Retinal pigment epithelial cell (primary cell): ENCODE results near the gene IFNA10.
"Not testable (repeated sequence)": the region's sequence is repeated elsewhere in the genome, so short reads cannot be mapped to it uniquely, and the experiment has no call there.

ENCODE experiments used
- DNase-seq: peaks from one replicate; pipeline ENCODE4 v3.0.0-alpha.2; 2010; ENCODE audit warnings: low read depth
- H3K4me3 ChIP-seq: 2 replicates; pipeline ENCODE4 v1.5.1; 2011; ENCODE audit warnings: mild to moderate bottlenecking, low read length, control low read depth, moderate library complexity
- TF ChIP-seq, protein P1 (sequence below): conservative IDR thresholded peaks from 2 replicates; pipeline ENCODE4 v1.5.1; 2011; ENCODE audit warnings: low read depth, low read length, control low read depth, inconsistent platforms

IFNA10 gene

GRCh38 chr9:21207043-21207442 lies at the start of gene IFNA10:
IFNA10 (minus strand) TSS chr9:21207143; CDS start chr9:21207097, 46 bp downstream.
- H3K4me3 ChIP-seq, DNase-seq: not testable (repeated sequence)

GRCh38 chr9:21255538-21256212 lies 48.7 kb upstream of the IFNA10 start:
- DNase-seq: no peak
- no peak overlapping the region for H3K4me3 ChIP-seq
- TF ChIP-seq, protein P1, sequence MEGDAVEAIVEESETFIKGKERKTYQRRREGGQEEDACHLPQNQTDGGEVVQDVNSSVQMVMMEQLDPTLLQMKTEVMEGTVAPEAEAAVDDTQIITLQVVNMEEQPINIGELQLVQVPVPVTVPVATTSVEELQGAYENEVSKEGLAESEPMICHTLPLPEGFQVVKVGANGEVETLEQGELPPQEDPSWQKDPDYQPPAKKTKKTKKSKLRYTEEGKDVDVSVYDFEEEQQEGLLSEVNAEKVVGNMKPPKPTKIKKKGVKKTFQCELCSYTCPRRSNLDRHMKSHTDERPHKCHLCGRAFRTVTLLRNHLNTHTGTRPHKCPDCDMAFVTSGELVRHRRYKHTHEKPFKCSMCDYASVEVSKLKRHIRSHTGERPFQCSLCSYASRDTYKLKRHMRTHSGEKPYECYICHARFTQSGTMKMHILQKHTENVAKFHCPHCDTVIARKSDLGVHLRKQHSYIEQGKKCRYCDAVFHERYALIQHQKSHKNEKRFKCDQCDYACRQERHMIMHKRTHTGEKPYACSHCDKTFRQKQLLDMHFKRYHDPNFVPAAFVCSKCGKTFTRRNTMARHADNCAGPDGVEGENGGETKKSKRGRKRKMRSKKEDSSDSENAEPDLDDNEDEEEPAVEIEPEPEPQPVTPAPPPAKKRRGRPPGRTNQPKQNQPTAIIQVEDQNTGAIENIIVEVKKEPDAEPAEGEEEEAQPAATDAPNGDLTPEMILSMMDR: no peak

DNA sequence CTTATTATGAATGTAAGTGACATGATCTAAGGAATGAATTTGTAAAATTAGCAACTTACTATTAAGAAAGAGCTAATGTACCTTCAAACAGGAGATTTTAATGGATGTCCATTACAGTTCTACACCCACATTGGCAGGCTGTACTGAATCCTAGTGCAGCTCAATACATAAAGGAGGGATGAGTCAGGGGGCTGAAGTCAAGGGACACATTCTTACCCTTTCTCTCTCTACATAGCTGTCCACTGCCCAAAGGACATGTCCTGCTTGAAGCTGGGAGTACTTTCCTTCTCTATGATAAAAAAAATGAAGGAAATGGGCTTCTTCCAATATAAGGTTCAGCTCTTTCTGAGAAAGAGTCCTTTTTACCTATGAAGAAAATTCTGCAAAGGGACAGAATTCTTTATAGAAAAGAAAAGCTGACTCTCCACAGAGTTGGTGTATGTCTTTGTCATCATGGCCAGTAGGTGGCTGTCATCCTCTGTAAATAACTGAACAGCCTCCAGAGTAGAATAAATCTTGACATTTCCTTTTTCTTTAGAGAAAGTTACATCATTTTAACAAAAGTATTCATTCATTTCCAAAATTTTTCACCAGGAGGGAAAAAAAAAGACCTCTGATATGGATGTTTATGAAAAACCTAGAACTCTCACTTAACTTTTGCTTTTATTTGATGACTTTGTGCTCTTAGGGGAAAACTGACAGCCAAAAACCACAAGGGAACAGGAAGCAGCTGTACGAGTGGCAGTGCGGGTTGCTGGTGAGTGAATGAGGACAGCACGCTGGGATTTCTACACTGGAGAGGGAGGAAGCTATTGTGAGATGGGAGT lies 46.0 kb upstream of the IFNA10 start:
- TF ChIP-seq, protein P1: peak; percentile 68
- peak; percentile 9 for DNase-seq
- peak overlapping the region; percentile 25 for H3K4me3 ChIP-seq

- DNase-seq: no peak
- TF ChIP-seq, protein P1: no peak
- no peak overlapping the region for H3K4me3 ChIP-seq
Measured at GRCh38 chr9:21251638-21252037, 44.7 kb upstream of the IFNA10 start.

DNA sequence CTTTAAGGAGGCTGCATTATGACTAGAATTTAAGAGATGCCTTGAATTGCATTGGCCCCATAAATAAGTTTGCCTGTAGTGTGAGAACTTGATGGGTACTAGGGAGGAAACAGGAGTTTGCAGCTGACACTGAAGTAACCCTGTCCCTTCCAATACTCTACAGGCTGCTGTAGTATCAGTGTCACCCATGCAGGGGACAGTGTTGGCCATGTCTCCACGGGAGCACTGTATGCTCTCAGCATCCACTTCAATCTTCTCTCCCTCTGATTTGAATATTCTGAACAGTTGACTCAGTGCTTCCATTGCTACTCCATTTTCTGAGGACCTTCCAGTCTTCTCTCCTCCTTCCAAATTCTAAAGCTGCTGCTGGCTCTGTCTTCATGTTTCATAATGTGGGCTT lies 44.2 kb upstream of the IFNA10 start:
- TF ChIP-seq, protein P1: no peak
- DNase-seq: no peak
- no peak overlapping the region for H3K4me3 ChIP-seq

DNA sequence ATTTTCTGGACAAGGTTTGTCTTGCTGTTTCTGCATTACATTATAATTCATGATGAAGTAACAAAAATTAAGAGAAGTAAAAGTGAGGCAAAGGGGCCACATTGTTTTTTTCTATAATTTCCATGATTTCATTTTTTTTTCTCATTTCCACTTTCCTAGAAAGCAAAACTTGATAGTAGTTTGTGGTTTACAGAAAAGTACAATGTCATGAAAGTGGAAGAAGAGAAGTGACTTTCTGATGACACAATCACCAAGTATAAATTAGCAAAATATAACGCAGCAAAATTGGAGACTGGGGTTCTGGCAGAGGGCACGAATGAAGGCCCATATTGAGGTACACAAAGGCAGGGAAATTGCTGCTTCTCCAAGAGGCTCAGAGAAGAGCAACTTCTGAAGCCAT lies 37.9 kb upstream of the IFNA10 start:
- H3K4me3 ChIP-seq: no peak overlapping the region
- no peak for DNase-seq
- TF ChIP-seq, protein P1: no peak

- no peak for DNase-seq
- no peak within 1 kb of the TSS for H3K4me3 ChIP-seq
- TF ChIP-seq, protein P1: no peak
Measured at GRCh38 chr9:21239911-21240310, 33.0 kb upstream of the IFNA10 start, which contains the start of gene IFNA14. IFNA14 (minus strand) TSS chr9:21240005; CDS start chr9:21239935, 70 bp downstream.

DNA sequence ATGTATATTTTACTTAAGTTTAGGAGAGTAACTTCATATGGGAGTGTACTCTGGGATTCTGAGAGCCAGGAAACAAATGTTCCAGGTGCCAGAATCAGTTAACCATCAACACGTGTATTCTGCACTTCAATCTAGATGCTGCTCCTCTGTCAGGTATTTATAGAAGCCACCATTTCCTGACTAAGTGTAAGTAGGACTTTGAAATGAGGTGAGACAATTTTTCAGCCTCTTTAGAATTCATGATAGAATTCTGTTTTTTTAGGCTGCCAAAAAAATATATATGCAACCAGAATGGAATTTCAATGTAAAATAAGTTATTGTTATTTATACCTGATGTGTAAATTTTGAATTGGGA lies 29.4 kb upstream of the IFNA10 start:
- DNase-seq, H3K4me3 ChIP-seq: not testable (repeated sequence)
